Epithelial cell of esophagus (primary cell): ENCODE data around the gene CCSER1.
A peak's percentile ranks its signal among the peaks of the same experiment; 100 is the strongest.
"Not testable (repeated sequence)": the region's sequence is repeated elsewhere in the genome, so short reads cannot be mapped to it uniquely, and the experiment has no call there.

Source experiments
- DNase-seq: peaks from one replicate; pipeline ENCODE4 v3.0.0; 2010; ENCODE audit warnings: low read depth
- H3K4me3 ChIP-seq: 2 replicates; pipeline ENCODE4 v1.5.1; 2011; ENCODE audit warnings: mild to moderate bottlenecking, low read length, control low read depth
- TF ChIP-seq, protein P1 (sequence below): IDR thresholded peaks from 2 replicates; pipeline ENCODE4 v1.5.1; 2011; ENCODE audit warnings: low read depth, mild to moderate bottlenecking, low read length, control low read depth, inconsistent platforms; ENCODE audit not compliant: insufficient read depth; ENCODE audit errors: missing control alignments

CCSER1 gene

DNA sequence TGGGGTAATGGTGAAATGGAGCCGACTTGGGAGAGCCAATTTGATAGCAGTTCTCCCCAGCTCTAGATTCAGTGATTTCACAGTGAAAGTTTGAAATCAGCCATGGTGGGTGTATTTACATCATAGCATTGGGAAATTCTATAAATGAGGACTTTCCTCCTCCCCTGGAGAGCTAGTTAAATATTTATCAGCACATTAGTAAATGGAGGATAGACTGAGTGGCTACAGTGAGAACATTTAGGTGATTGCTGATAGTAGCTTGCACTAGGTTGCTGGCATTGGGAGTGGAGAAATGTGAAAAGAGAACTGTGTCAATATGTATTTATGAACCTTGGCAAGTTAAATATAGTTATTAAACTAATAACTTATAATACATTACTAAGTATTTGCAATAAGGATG is 347.3 kb downstream of the CCSER1 start:
- no peak for DNase-seq
- TF ChIP-seq, protein P1, sequence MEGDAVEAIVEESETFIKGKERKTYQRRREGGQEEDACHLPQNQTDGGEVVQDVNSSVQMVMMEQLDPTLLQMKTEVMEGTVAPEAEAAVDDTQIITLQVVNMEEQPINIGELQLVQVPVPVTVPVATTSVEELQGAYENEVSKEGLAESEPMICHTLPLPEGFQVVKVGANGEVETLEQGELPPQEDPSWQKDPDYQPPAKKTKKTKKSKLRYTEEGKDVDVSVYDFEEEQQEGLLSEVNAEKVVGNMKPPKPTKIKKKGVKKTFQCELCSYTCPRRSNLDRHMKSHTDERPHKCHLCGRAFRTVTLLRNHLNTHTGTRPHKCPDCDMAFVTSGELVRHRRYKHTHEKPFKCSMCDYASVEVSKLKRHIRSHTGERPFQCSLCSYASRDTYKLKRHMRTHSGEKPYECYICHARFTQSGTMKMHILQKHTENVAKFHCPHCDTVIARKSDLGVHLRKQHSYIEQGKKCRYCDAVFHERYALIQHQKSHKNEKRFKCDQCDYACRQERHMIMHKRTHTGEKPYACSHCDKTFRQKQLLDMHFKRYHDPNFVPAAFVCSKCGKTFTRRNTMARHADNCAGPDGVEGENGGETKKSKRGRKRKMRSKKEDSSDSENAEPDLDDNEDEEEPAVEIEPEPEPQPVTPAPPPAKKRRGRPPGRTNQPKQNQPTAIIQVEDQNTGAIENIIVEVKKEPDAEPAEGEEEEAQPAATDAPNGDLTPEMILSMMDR, result no peak
- no peak overlapping the region for H3K4me3 ChIP-seq

DNA sequence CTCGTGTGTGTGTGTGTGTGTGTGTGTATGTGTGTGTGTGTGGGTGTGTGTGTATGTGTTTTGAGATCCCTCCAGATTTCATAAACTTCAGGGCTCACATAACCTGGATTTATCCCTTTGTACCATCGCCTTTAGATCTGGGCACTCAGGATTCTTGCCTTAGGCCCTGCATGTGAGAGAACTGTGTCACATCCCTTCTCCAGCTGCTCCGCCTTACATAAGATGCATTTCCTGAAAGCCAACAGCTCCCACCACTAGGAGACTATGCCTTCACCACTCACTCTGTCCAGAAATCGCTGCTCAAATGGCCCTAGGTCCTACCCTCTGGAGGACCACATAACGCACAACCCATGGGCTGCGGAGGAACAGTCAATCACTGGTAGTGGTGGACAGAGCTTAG is 348.8 kb downstream of the CCSER1 start:
- DNase-seq, result no peak
- TF ChIP-seq, protein P1, result no peak
- no peak overlapping the region for H3K4me3 ChIP-seq

DNA sequence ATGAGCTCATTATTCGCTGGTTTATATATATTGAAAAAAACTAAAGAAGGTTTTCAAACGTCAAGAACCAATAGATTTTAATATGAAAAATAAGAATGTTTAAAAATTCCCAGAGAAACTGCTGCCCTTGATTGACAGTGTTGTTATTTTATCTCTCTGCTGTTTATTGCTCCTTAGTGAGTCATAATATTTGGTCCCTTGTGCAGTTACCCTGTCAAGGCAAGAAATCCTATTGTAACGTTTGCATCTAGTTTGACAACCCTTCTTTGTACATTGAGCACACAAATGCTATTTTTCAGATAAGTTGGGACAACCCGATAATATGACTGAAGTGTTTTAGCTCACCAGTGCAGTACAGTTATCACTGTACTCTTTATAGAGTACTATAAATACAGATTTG is 349.4 kb downstream of the CCSER1 start:
- DNase-seq, result no peak
- H3K4me3 ChIP-seq, result no peak overlapping the region
- TF ChIP-seq, protein P1, result no peak

DNA sequence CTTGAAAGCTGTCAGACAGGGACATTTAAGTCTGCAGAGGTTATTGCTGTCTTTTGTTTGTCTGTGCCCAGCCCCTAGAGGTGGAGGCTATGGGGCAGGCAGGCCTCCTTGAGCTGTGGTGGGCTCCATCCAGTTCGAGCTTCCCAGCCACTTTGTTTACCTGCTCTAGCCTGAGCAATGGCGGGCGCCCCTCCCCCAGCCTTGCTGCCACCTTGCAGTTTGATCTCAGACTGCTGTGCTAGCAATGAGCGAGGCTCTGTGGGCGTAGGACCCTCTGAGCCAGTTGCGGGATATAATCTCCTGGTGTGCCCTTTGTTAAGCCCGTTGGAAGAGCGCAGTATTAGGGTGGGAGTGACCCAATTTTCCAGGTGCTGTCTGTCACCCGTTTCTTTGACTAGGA is 357.7 kb downstream of the CCSER1 start:
- DNase-seq, H3K4me3 ChIP-seq: not testable (repeated sequence)

DNA sequence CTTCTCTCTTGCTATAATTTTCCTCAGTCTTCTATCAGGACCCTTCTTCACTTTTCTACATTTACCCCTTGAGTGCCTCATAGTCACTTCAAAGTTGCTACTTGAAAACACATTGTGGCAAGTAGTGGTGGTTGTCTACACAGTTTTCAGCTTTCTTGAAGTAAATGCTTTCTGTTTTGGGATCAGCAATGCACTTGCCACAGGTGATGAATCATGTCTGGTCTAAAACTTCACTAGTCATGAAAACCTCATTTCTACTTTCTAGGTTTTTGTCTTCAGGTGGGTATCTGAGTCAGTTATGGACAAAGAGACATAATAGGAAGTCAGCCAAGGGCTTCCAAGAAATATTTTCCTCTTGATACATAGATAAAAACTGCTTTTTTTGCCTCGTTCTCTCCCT is 359.2 kb downstream of the CCSER1 start:
- TF ChIP-seq, protein P1, result no peak
- DNase-seq, result peak; percentile 36
- no peak overlapping the region for H3K4me3 ChIP-seq

DNA sequence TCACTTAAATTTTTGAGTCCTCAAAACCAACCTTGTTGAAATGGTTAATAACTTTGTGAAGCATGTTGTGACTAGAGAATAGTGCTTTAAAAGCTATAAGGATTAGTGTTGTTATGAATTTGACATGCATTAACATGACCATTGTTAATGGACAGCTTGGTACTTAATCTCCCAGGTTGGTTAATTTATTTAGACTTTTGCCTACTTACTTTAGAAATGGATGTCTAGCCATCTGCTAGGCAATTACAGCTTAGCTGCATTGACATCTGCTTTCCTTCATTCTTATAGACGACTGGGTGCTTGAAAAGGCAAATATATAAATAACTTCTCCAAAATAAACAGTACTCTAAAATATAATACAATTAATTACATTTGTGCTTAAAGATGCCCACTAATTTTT is 368.0 kb downstream of the CCSER1 start:
- peak; percentile 3 for DNase-seq
- H3K4me3 ChIP-seq, result no peak overlapping the region
- TF ChIP-seq, protein P1, result no peak

DNA sequence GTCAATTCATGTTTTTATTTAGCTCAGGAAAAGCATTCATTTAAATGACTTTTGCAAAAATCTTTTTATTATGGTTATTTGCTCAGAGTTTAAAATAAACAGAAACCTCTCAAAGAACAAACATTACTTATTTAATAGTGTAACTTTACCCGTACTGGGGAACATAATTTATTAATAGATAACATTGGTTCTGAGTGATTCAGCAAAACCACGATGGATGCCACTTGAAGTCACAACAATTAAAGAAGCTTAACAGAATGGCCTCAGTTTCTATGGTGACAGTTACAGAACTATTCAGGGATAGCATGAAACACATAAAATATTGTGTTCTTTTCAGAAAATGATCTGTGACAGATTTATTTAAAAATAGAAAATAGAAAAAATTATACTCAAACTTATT is 368.7 kb downstream of the CCSER1 start:
- TF ChIP-seq, protein P1, result no peak
- DNase-seq, result no peak
- H3K4me3 ChIP-seq, result no peak overlapping the region

DNA sequence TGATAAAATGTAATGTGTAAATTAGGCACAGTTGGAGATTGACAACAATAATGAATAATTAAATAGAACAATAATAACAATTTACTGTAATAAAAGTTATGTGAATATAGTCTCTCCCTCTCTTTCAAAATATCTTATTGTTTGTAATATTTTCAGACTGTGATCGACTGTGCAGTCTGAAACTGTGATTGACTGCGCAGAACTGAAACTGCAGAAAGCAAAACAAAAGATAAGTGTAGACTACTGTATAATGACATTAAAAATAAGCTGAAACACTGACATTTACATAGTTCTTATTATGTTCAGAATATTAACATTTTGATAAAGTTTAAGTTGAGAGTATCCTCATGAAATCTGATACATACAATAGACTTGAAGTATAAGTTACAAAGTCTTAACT is 371.0 kb downstream of the CCSER1 start:
- TF ChIP-seq, protein P1, result no peak
- no peak for DNase-seq
- no peak overlapping the region for H3K4me3 ChIP-seq
